IMR-90 (cell line): ENCODE results near the gene OSBPL3. TPM values are rescaled to one million over a fixed set of nuclear protein-coding genes. Genes with fewer than 3 reads are reported as not detected.

ENCODE experiments used
- ATAC-seq: fragments of 200-7000 bp; cut with Tn5 transposase; 2 replicates; pipeline ENCODE4 v1.9.1; 2020; ENCODE audit warnings: low read depth, mild to moderate bottlenecking, moderate library complexity
- BruUV-seq: library from RNA; stranded (reverse); fragments of 400-500 nt; replicated peaks from 2 replicates; lab custom pipeline; 2021; lab: Mats Ljungman, UMichigan
- CTCF ChIA-PET: fragments of 300-600 bp; formaldehyde crosslinking; extraction: SDS; loops from one replicate; lab custom pipeline; 2021; ENCODE audit warnings: antibody characterized with exemption; lab: Yijun Ruan, JAX
- POLR2A ChIA-PET: fragments of 300-600 bp; sonication (Branson Sonifier 250); formaldehyde crosslinking; loops from one replicate; lab custom pipeline; 2022; ENCODE audit warnings: antibody characterized with exemption; ENCODE audit not compliant: unreplicated experiment; lab: Charles Lee
- DNase-seq: peaks from one replicate; pipeline ENCODE4 v3.0.0; 2013
- H2AFZ ChIP-seq: replicated peaks from 2 replicates; pipeline ENCODE3; 2013; ENCODE audit warnings: low read length, mild to moderate bottlenecking; ENCODE audit not compliant: poor library complexity
- H2AK5ac ChIP-seq: 2 replicates; pipeline ENCODE4 v1.6.1; 2013; ENCODE audit warnings: low read depth, low read length, inconsistent platforms
- H2AK9ac ChIP-seq: replicated peaks from 2 replicates; pipeline ENCODE3; 2013; ENCODE audit warnings: mild to moderate bottlenecking, low read depth, low read length, moderate library complexity; ENCODE audit not compliant: poor library complexity
- H2BK120ac ChIP-seq: 2 replicates; pipeline ENCODE4 v1.6.1; 2013; ENCODE audit warnings: low read depth, low read length, inconsistent platforms
- H2BK15ac ChIP-seq: 3 replicates; pipeline ENCODE4 v1.6.1; 2013; ENCODE audit warnings: low read depth, low read length, inconsistent platforms
- H2BK20ac ChIP-seq: 2 replicates; pipeline ENCODE4 v1.6.1; 2013; ENCODE audit warnings: low read depth, mild to moderate bottlenecking, inconsistent platforms, low read length, moderate library complexity
- H2BK5ac ChIP-seq: 2 replicates; pipeline ENCODE4 v1.6.1; 2013; ENCODE audit warnings: mild to moderate bottlenecking, low read depth, low read length, inconsistent platforms; ENCODE audit not compliant: poor library complexity, severe bottlenecking
- H3K14ac ChIP-seq: replicated peaks from 2 replicates; pipeline ENCODE4 v1.6.1; 2013; ENCODE audit warnings: low read depth, low read length, inconsistent platforms
- H3K18ac ChIP-seq: 2 replicates; pipeline ENCODE4 v1.6.1; 2013; ENCODE audit warnings: low read depth, low read length, control low read depth
- H3K23ac ChIP-seq: 2 replicates; pipeline ENCODE4 v1.6.1; 2013; ENCODE audit warnings: low read depth, low read length, inconsistent platforms
- H3K27ac ChIP-seq: 2 replicates; pipeline ENCODE4 v1.5.1; 2013; ENCODE audit warnings: mild to moderate bottlenecking, control low read depth, low read length; ENCODE audit not compliant: insufficient read depth
- H3K27me3 ChIP-seq: 2 replicates; pipeline ENCODE4 v1.6.1; 2013; ENCODE audit warnings: low read length; ENCODE audit not compliant: control insufficient read depth, insufficient read depth
- H3K36me3 ChIP-seq: 2 replicates; pipeline ENCODE4 v1.6.1; 2013; ENCODE audit warnings: low read length, mixed read lengths; ENCODE audit not compliant: control insufficient read depth, insufficient read depth
- H3K4ac ChIP-seq: 2 replicates; pipeline ENCODE4 v1.6.1; 2013; ENCODE audit warnings: low read depth, low read length, inconsistent platforms
- H3K4me1 ChIP-seq: 2 replicates; pipeline ENCODE4 v1.6.1; 2013; ENCODE audit warnings: low read length, mixed read lengths; ENCODE audit not compliant: control insufficient read depth, insufficient read depth
- H3K4me2 ChIP-seq: 2 replicates; pipeline ENCODE4 v1.6.1; 2013; ENCODE audit warnings: low read depth, mild to moderate bottlenecking, control low read depth, low read length, moderate library complexity
- H3K4me3 ChIP-seq: 2 replicates; pipeline ENCODE4 v1.5.1; 2013; ENCODE audit warnings: low read depth, mild to moderate bottlenecking, control low read depth, low read length, moderate library complexity; ENCODE audit not compliant: insufficient read depth
- H3K56ac ChIP-seq: 2 replicates; pipeline ENCODE4 v1.6.1; 2013; ENCODE audit warnings: low read length, inconsistent platforms; ENCODE audit not compliant: insufficient read depth; ENCODE audit errors: extremely low read depth
- H3K79me1 ChIP-seq, 2 experiments: 2 replicates each; pipeline ENCODE4 v1.6.1; 2013; ENCODE audit warnings: low read length in 2 of 2, inconsistent platforms in 1 of 2, low read depth in 1 of 2
- H3K9ac ChIP-seq: 2 replicates; pipeline ENCODE4 v1.6.1; 2013; ENCODE audit warnings: low read depth, low read length, control low read depth
- H3K9me1 ChIP-seq: 2 replicates; pipeline ENCODE4 v1.6.1; 2013; ENCODE audit warnings: low read length, inconsistent platforms; ENCODE audit not compliant: insufficient read depth
- H3K9me3 ChIP-seq: 2 replicates; pipeline ENCODE4 v1.6.1; 2013; ENCODE audit warnings: low read length; ENCODE audit not compliant: control insufficient read depth, insufficient read depth
- H4K20me1 ChIP-seq: 2 replicates; pipeline ENCODE4 v1.6.1; 2013; ENCODE audit warnings: low read length, inconsistent platforms; ENCODE audit not compliant: insufficient read depth
- H4K5ac ChIP-seq: 2 replicates; pipeline ENCODE4 v1.6.1; 2013; ENCODE audit warnings: mild to moderate bottlenecking, low read depth, low read length, control low read depth
- H4K8ac ChIP-seq, 2 experiments: 2 replicates each; pipeline ENCODE4 v1.6.1; 2013; ENCODE audit warnings: low read depth in 2 of 2, low read length in 2 of 2, control low read depth in 1 of 2, inconsistent platforms in 1 of 2
- H4K91ac ChIP-seq: 2 replicates; pipeline ENCODE4 v1.6.1; 2013; ENCODE audit warnings: low read depth, low read length, inconsistent platforms; ENCODE audit not compliant: insufficient read depth
- ELK1 ChIP-seq: fragments of 150-350 bp; IDR thresholded peaks from 2 replicates; pipeline ENCODE4 v1.6.1; 2016; ENCODE audit warnings: low read depth, mild to moderate bottlenecking, low read length, moderate library complexity, borderline replicate concordance
- POLR2A ChIP-seq: IDR thresholded peaks from 2 replicates; pipeline ENCODE4 v1.6.1; 2012; ENCODE audit warnings: mild to moderate bottlenecking, low read depth, low read length
- RCOR1 ChIP-seq: IDR thresholded peaks from 2 replicates; pipeline ENCODE4 v1.6.1; 2012; ENCODE audit warnings: mild to moderate bottlenecking, low read length, improper control_type of control experiment; ENCODE audit not compliant: insufficient replicate concordance
- RFX5 ChIP-seq: IDR thresholded peaks from 2 replicates; pipeline ENCODE4 v1.8.0; 2012; ENCODE audit warnings: low read depth, mild to moderate bottlenecking, low read length, moderate library complexity
- USF2 ChIP-seq: fragments of 150-350 bp; IDR thresholded peaks from 2 replicates; pipeline ENCODE4 v1.6.1; 2017; ENCODE audit warnings: mild to moderate bottlenecking, antibody characterized with exemption, low read length, low read depth
- WGBS, 2 experiments: methylation state at CpG; one replicate each; pipeline versions ENCODE4 v1.1.5 to v1.1.7; 2013; ENCODE audit warnings: missing lambda C conversion rate in 2 of 2; ENCODE audit not compliant: insufficient read length in 1 of 2; ENCODE audit errors: extremely low coverage in 2 of 2; 5-methylcytosine and 5-hydroxymethylcytosine counted together
- dilution Hi-C: fragments of 300-500 bp; cut with HindIII; formaldehyde crosslinking; loops from one replicate; pipeline ENCODE4 v1.14.3; 2018; ENCODE audit warnings: low sequenced_read_pairs; ENCODE audit not compliant: unreplicated experiment
- in situ Hi-C: fragments of 300-500 bp; cut with MboI; formaldehyde crosslinking; loops from 3 replicates; pipeline ENCODE4 v1.14.3; 2019; ENCODE audit warnings: low sequenced_read_pairs, inconsistent platforms, mixed read lengths
- intact Hi-C: fragments of 100-400 bp; cut with micrococcal nuclease; formaldehyde crosslinking; loops from 2 replicates; pipeline ENCODE4 v1.10.0; 2022
- polyA plus RNA-seq, 3 experiments: library from polyadenylated mRNA; depleted of rRNA; stranded (reverse); fragments of >200 nt; gene quantifications; 2 replicates each; pipeline ENCODE4 v1.2.3, GENCODE V29; 2012; ENCODE audit warnings: low replicate concordance in 1 of 3
- total RNA-seq: library from RNA; depleted of rRNA; stranded (reverse); fragments of >200 nt; gene quantifications from 2 replicates; pipeline ENCODE4 v1.2.3, GENCODE V29; 2012

Gene OSBPL3
- total and polyA plus RNA-seq, 2 of the 4 experiments (the other 2 are of a cell fraction): 18.0 to 29.9 TPM

GRCh38 chr7:24882989-24883621 is 96.9 kb downstream of the OSBPL3 start:
- Histone ChIP-seq H2AFZ (no peak overlapping the region), H3K27ac (no peak overlapping the region), H3K4me2 (no peak overlapping the region), H3K56ac (no peak overlapping the region), H4K91ac (no peak overlapping the region), H3K79me1 (peaks cover 21 to 42% of the 10 kb centered on the region in 2 experiments; a peak in 3 of 4 replicates), H3K14ac (no peak overlapping the region; the same call in 1 of the 2 replicates), H3K4me1 (peaks cover 4% of the 10 kb centered on the region), H4K5ac (no peak overlapping the region), H3K23ac (no peak overlapping the region), H3K36me3 (no peaks in the 10 kb centered on the region), H2BK120ac (no peak overlapping the region), H3K9me3 (no peaks in the 10 kb centered on the region), H4K8ac (no peak overlapping the region), H2AK5ac (no peak overlapping the region), H3K27me3 (no peaks in the 10 kb centered on the region), H3K9ac (no peak overlapping the region), H2BK15ac (no peak overlapping the region), H2AK9ac (no peak overlapping the region), H3K4me3 (no peak overlapping the region), H3K4ac (peak overlapping the region; percentile 6; the same call in 1 of the 2 replicates), H4K20me1 (no peaks in the 10 kb centered on the region), H2BK20ac (no peak overlapping the region), H3K18ac (no peak overlapping the region), H3K9me1 (peaks cover 17% of the 10 kb centered on the region), H2BK5ac (no peak overlapping the region)
- in situ Hi-C loops (no loop called here), intact Hi-C loops (no loop called here), dilution Hi-C loops (no loop called here)
- TF ChIP-seq POLR2A (no peak), RFX5 (no peak), USF2 (no peak), RCOR1 (no peak), ELK1 (no peak)
- WGBS, 2 experiments: 20% methylated on average over 1 of the region's 3 CpGs; no CpG with 5 or more reads in 1 of the 2 experiments
- BruUV-seq: no TSS peak
- ChIA-PET CTCF (interaction anchor here (0.7 kb wide), 1 partner anchor 187 kb away, joined by 4 read pairs; no protein-coding TSS in a partner anchor), POLR2A (no interaction called here)
- DNase-seq: peak; percentile 82
- peak; percentile 78 for ATAC-seq
